ENCODE measurements around the gene IFIT3.
"Not testable (repeated sequence)": the region's sequence is repeated elsewhere in the genome, so short reads cannot be mapped to it uniquely, and the experiment has no call there.

The IFIT3 gene

GRCh38 chr10:89327803-89328441 is at the start of gene IFIT3:
Gene IFIT3 (plus strand): TSS chr10:89327997. CDS start chr10:89328074, 77 bp downstream.
- Histone ChIP-seq H3K27me3 (ENCODE audit: control insufficient read depth in 5 of 5, insufficient read depth in 4 of 5, low read length in 5 of 5) (no peaks in the 10 kb centered on the region), H3K9ac (ENCODE audit: low read length in 5 of 5) (peak within 1 kb of the TSS; percentile 50 to 76 (median 57)), H3K27ac (ENCODE audit: low read depth, low read length) (peak within 1 kb of the TSS; percentile 95), H3K4me3 (ENCODE audit: low read depth in 1 of 5, low read length in 5 of 5) (peak within 1 kb of the TSS; percentile 60 to 78 (median 67)), H3K4me1 (ENCODE audit: control insufficient read depth in 5 of 5, insufficient read depth in 5 of 5, low read length in 5 of 5) (peaks cover 7 to 47% (median 38%) of the 10 kb centered on the region in 5 donors), H3K36me3 (ENCODE audit: control insufficient read depth in 5 of 5, insufficient read depth in 5 of 5, low read length in 5 of 5) (no peaks in the 10 kb centered on the region), H3K9me3 (ENCODE audit: control insufficient read depth in 5 of 5, low read length in 5 of 5) (no peaks in the 10 kb centered on the region)

- no peaks in the 10 kb centered on the region for H3K9me3 ChIP-seq (ENCODE audit: control insufficient read depth in 5 of 5, low read length in 5 of 5)
- no peaks in the 10 kb centered on the region for H3K27me3 ChIP-seq (ENCODE audit: control insufficient read depth in 5 of 5, insufficient read depth in 4 of 5, low read length in 5 of 5)
- no peaks in the 10 kb centered on the region for H3K36me3 ChIP-seq (ENCODE audit: control insufficient read depth in 5 of 5, insufficient read depth in 5 of 5, low read length in 5 of 5)
- peak overlapping the region; percentile 71 for H3K27ac ChIP-seq (ENCODE audit: low read depth, low read length)
- H3K4me1 ChIP-seq (ENCODE audit: control insufficient read depth in 5 of 5, insufficient read depth in 5 of 5, low read length in 5 of 5), result peaks cover 7 to 34% (median 29%) of the 10 kb centered on the region in 5 donors
- H3K9ac ChIP-seq (ENCODE audit: low read length in 5 of 5), result peak overlapping the region in 4 of 5 donors; percentile 15 to 70 (median 26)
- H3K4me3 ChIP-seq (ENCODE audit: low read depth in 1 of 5, low read length in 5 of 5), result no peak overlapping the region
Observed at GRCh38 chr10:89278034-89278535, 49.7 kb upstream of the IFIT3 start.

- H3K27me3 ChIP-seq (ENCODE audit: control insufficient read depth in 5 of 5, insufficient read depth in 4 of 5, low read length in 5 of 5), result no peaks in the 10 kb centered on the region
- H3K4me3 ChIP-seq (ENCODE audit: low read depth in 1 of 5, low read length in 5 of 5), result peak overlapping the region in 1 of 5 donors; percentile 6
- H3K9me3 ChIP-seq (ENCODE audit: control insufficient read depth in 5 of 5, low read length in 5 of 5), result no peaks in the 10 kb centered on the region
- no peaks in the 10 kb centered on the region for H3K36me3 ChIP-seq (ENCODE audit: control insufficient read depth in 5 of 5, insufficient read depth in 5 of 5, low read length in 5 of 5)
- H3K9ac ChIP-seq (ENCODE audit: low read length in 5 of 5), result no peak overlapping the region
- H3K4me1 ChIP-seq (ENCODE audit: control insufficient read depth in 5 of 5, insufficient read depth in 5 of 5, low read length in 5 of 5), result peaks cover 7 to 42% (median 37%) of the 10 kb centered on the region in 5 donors
- H3K27ac ChIP-seq (ENCODE audit: low read depth, low read length), result peak overlapping the region; percentile 64
Observed at GRCh38 chr10:89278900-89279392, 48.9 kb upstream of the IFIT3 start.

- H3K4me3 ChIP-seq (ENCODE audit: low read depth in 1 of 5, low read length in 5 of 5), result peak overlapping the region in 1 of 5 donors; percentile 6
- H3K27me3 ChIP-seq (ENCODE audit: control insufficient read depth in 5 of 5, insufficient read depth in 4 of 5, low read length in 5 of 5), result no peaks in the 10 kb centered on the region
- H3K4me1 ChIP-seq (ENCODE audit: control insufficient read depth in 5 of 5, insufficient read depth in 5 of 5, low read length in 5 of 5), result peaks cover 7 to 45% (median 42%) of the 10 kb centered on the region in 5 donors
- no peaks in the 10 kb centered on the region for H3K9me3 ChIP-seq (ENCODE audit: control insufficient read depth in 5 of 5, low read length in 5 of 5)
- peak overlapping the region; percentile 64 for H3K27ac ChIP-seq (ENCODE audit: low read depth, low read length)
- H3K36me3 ChIP-seq (ENCODE audit: control insufficient read depth in 5 of 5, insufficient read depth in 5 of 5, low read length in 5 of 5), result no peaks in the 10 kb centered on the region
- no peak overlapping the region for H3K9ac ChIP-seq (ENCODE audit: low read length in 5 of 5)
Observed at GRCh38 chr10:89279421-89279869, 48.4 kb upstream of the IFIT3 start.

GRCh38 chr10:89280508-89280907 is 47.3 kb upstream of the IFIT3 start:
- Histone ChIP-seq H3K4me1 (ENCODE audit: control insufficient read depth in 5 of 5, insufficient read depth in 5 of 5, low read length in 5 of 5) (peaks cover 7 to 43% (median 40%) of the 10 kb centered on the region in 5 donors), H3K9me3 (ENCODE audit: control insufficient read depth in 5 of 5, low read length in 5 of 5) (no peaks in the 10 kb centered on the region), H3K27me3 (ENCODE audit: control insufficient read depth in 5 of 5, insufficient read depth in 4 of 5, low read length in 5 of 5) (no peaks in the 10 kb centered on the region), H3K27ac (ENCODE audit: low read depth, low read length) (no peak overlapping the region), H3K9ac (ENCODE audit: low read length in 5 of 5) (no peak overlapping the region), H3K36me3 (ENCODE audit: control insufficient read depth in 5 of 5, insufficient read depth in 5 of 5, low read length in 5 of 5) (no peaks in the 10 kb centered on the region), H3K4me3 (ENCODE audit: low read depth in 1 of 5, low read length in 5 of 5) (no peak overlapping the region)

GRCh38 chr10:89281606-89282395 is 46.0 kb upstream of the IFIT3 start:
- no peaks in the 10 kb centered on the region for H3K9me3 ChIP-seq (ENCODE audit: control insufficient read depth in 5 of 5, low read length in 5 of 5)
- no peak overlapping the region for H3K4me3 ChIP-seq (ENCODE audit: low read depth in 1 of 5, low read length in 5 of 5)
- no peak overlapping the region for H3K27ac ChIP-seq (ENCODE audit: low read depth, low read length)
- no peaks in the 10 kb centered on the region for H3K36me3 ChIP-seq (ENCODE audit: control insufficient read depth in 5 of 5, insufficient read depth in 5 of 5, low read length in 5 of 5)
- no peak overlapping the region for H3K9ac ChIP-seq (ENCODE audit: low read length in 5 of 5)
- H3K27me3 ChIP-seq (ENCODE audit: control insufficient read depth in 5 of 5, insufficient read depth in 4 of 5, low read length in 5 of 5), result no peaks in the 10 kb centered on the region
- H3K4me1 ChIP-seq (ENCODE audit: control insufficient read depth in 5 of 5, insufficient read depth in 5 of 5, low read length in 5 of 5), result peaks cover 7 to 42% (median 40%) of the 10 kb centered on the region in 5 donors

GRCh38 chr10:89283025-89283935 is 44.5 kb upstream of the IFIT3 start:
- Histone ChIP-seq H3K4me1 (ENCODE audit: control insufficient read depth in 5 of 5, insufficient read depth in 5 of 5, low read length in 5 of 5) (peaks cover 4 to 33% (median 30%) of the 10 kb centered on the region in 5 donors), H3K9ac (ENCODE audit: low read length in 5 of 5) (peak overlapping the region in 3 of 5 donors; percentile 27 to 48 (median 33)), H3K4me3 (ENCODE audit: low read depth in 1 of 5, low read length in 5 of 5) (peak overlapping the region; percentile 23 to 48 (median 30)), H3K36me3 (ENCODE audit: control insufficient read depth in 5 of 5, insufficient read depth in 5 of 5, low read length in 5 of 5) (no peaks in the 10 kb centered on the region), H3K27ac (ENCODE audit: low read depth, low read length) (peak overlapping the region; percentile 68), H3K27me3 (ENCODE audit: control insufficient read depth in 5 of 5, insufficient read depth in 4 of 5, low read length in 5 of 5) (no peaks in the 10 kb centered on the region), H3K9me3 (ENCODE audit: control insufficient read depth in 5 of 5, low read length in 5 of 5) (no peaks in the 10 kb centered on the region)

GRCh38 chr10:89283936-89284475 is 43.8 kb upstream of the IFIT3 start:
- H3K9ac ChIP-seq (ENCODE audit: low read length in 5 of 5), result peak overlapping the region in 3 of 5 donors; percentile 27 to 48 (median 33)

GRCh38 chr10:89284711-89285110 is 43.1 kb upstream of the IFIT3 start:
- H3K36me3 ChIP-seq (ENCODE audit: control insufficient read depth in 5 of 5, insufficient read depth in 5 of 5, low read length in 5 of 5); H3K9me3 ChIP-seq (ENCODE audit: control insufficient read depth in 5 of 5, low read length in 5 of 5); H3K27me3 ChIP-seq (ENCODE audit: control insufficient read depth in 5 of 5, insufficient read depth in 4 of 5, low read length in 5 of 5); H3K4me3 ChIP-seq (ENCODE audit: low read depth in 1 of 5, low read length in 5 of 5); H3K9ac ChIP-seq (ENCODE audit: low read length in 5 of 5); H3K27ac ChIP-seq (ENCODE audit: low read depth, low read length): not testable (repeated sequence)
- peaks cover 0 to 22% (median 19%) of the 10 kb centered on the region in 5 donors for H3K4me1 ChIP-seq (ENCODE audit: control insufficient read depth in 5 of 5, insufficient read depth in 5 of 5, low read length in 5 of 5)

More at GRCh38 chr10:89283936-89284475, 43.8 kb upstream of the IFIT3 start:
- Histone ChIP-seq H3K9me3 (ENCODE audit: control insufficient read depth in 5 of 5, low read length in 5 of 5) (no peaks in the 10 kb centered on the region), H3K4me1 (ENCODE audit: control insufficient read depth in 5 of 5, insufficient read depth in 5 of 5, low read length in 5 of 5) (peaks cover 2 to 29% (median 26%) of the 10 kb centered on the region in 5 donors), H3K27me3 (ENCODE audit: control insufficient read depth in 5 of 5, insufficient read depth in 4 of 5, low read length in 5 of 5) (no peaks in the 10 kb centered on the region), H3K36me3 (ENCODE audit: control insufficient read depth in 5 of 5, insufficient read depth in 5 of 5, low read length in 5 of 5) (no peaks in the 10 kb centered on the region), H3K4me3 (ENCODE audit: low read depth in 1 of 5, low read length in 5 of 5) (peak overlapping the region; percentile 23 to 48 (median 30)), H3K27ac (ENCODE audit: low read depth, low read length) (peak overlapping the region; percentile 68)

Measured in subcutaneous abdominal adipose tissue (tissue), 5 donors.